ENCODE results near the gene NOLC1. TPM values are rescaled to one million over a fixed set of nuclear protein-coding genes. Genes with fewer than 3 reads are reported as not detected.

NOLC1 gene
- total and polyA plus RNA-seq, 2 of the 13 experiments (the other 11 are each of a cell fraction or from before 2014, with no cell fraction given): 50.6 to 81.0 TPM

GRCh38 chr10:102117391-102118159, 34.6 kb upstream of the NOLC1 start (continued):
- TF ChIP-seq ERF (CRISPR knock-in tag; IDR thresholded peaks at IDR 0.05) (no peak), ZNF678 (CRISPR knock-in tag; IDR thresholded peaks at IDR 0.05) (no peak), SSRP1 (CRISPR knock-in tag; IDR thresholded peaks at IDR 0.05) (0 out of 2 replicates have a peak, but pooled peaks have one; percentile 72), TARDBP (CRISPR knock-in tag; IDR thresholded peaks at IDR 0.05) (0 out of 2 replicates have a peak, but pooled peaks have one; percentile 59), CHD2 (IDR thresholded peaks at IDR 0.05; ENCODE audit: low read depth, low read length) (no peak), ARNT (IDR thresholded peaks at IDR 0.05) (no peak), PITX1 (CRISPR knock-in tag; IDR thresholded peaks at IDR 0.05) (no peak), EZH2 (conservative IDR thresholded peaks at IDR 0.05; ENCODE audit: low read depth, low read length) (no peak), ZNF280B (CRISPR knock-in tag; IDR thresholded peaks at IDR 0.05; ENCODE audit: borderline replicate concordance) (0 out of 2 replicates have a peak, but pooled peaks have one; percentile 63), ZNF766 (CRISPR knock-in tag; IDR thresholded peaks at IDR 0.05; ENCODE audit: borderline replicate concordance) (no peak), ZNF615 (CRISPR knock-in tag; IDR thresholded peaks at IDR 0.05; ENCODE audit: borderline replicate concordance) (no peak), ZBTB26 (CRISPR knock-in tag; IDR thresholded peaks at IDR 0.05; ENCODE audit: borderline replicate concordance) (peak; percentile 70; the same call in 1 of the 2 replicates), ZNF687 (CRISPR knock-in tag; IDR thresholded peaks at IDR 0.05) (peak; percentile 92), SOX13 (IDR thresholded peaks at IDR 0.05) (no peak), SOX13 (CRISPR knock-in tag; conservative IDR thresholded peaks at IDR 0.05 in 1 of 2, IDR thresholded peaks at IDR 0.05 in 1 of 2) (peak in 1 of 2 experiments; percentile 65; a peak in 2 of 4 replicates), NCOA5 (CRISPR knock-in tag; IDR thresholded peaks at IDR 0.05) (no peak), PHF21A (CRISPR knock-in tag; IDR thresholded peaks at IDR 0.05) (0 out of 2 replicates have a peak, but pooled peaks have one; percentile 38), CC2D1A (CRISPR knock-in tag; IDR thresholded peaks at IDR 0.05) (no peak), GZF1 (CRISPR knock-in tag; IDR thresholded peaks at IDR 0.05) (no peak), JARID2 (CRISPR knock-in tag; IDR thresholded peaks at IDR 0.05; ENCODE audit: insufficient replicate concordance) (no peak), ZNF3 (CRISPR knock-in tag; IDR thresholded peaks at IDR 0.05) (no peak)

Data from HepG2 (cell line).